ENCODE measurements around the gene CEBPZOS. TPM values are rescaled to one million over a fixed set of nuclear protein-coding genes. Genes with fewer than 3 reads are reported as not detected.

Gene CEBPZOS
- total RNA-seq, 1 donor from 2014 or later: 22.8 TPM

- no peak for DNase-seq (ENCODE audit: low spot score in 2 of 2)
Measured at GRCh38 chr2:37230581-37230980, 34.3 kb downstream of the CEBPZOS start.

DNA sequence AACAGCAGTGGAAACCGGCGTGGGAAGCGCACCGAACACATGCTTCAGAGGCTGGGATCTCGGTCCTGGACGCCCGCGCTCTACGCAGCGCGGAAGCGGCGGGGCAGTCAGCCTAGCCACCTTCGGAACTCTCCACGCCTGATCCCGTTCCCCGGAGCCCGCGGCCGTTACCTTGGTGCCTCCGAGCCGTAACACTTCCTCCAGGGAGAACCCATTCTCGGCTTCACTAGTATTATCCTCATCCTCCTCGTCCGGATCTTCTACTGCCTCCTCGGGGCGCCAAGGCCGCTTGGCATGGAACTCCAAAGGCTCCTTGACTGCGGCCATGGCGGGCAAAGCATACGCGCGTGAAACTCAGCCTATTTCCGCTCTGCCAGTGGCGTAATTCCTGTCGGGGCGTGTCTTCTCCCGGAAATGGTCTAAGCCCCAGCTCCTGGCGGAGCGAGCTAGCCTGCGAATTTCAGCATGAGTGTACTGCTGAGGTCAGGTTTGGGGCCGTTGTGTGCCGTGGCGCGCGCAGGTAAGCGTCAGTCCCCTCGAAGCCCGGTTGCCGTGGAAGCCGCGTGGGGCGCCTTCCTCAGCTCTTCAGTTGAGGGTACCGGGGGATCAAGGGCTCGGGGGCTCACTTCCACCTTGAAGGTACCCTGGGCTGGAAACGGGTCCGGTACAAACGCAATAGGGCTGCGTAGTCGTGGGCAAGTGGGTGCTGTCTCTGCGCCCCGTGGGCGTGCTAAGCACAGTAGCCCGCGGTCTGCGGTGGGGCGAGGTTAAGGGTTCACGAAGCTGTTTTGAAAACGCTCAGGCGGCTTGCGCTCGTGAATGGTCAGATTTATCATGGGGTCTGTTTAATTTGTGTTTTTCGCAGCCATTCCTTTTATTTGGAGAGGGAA lies 35.2 kb downstream of the CEBPZOS start, which contains the start of the genes CEBPZ and NDUFAF7:
Gene CEBPZ (minus strand): TSS at position 356 of the 890 bp plus-strand sequence. CDS start 29 bp downstream, at position 327.
Gene NDUFAF7 (plus strand): TSS at position 418 of the 890 bp plus-strand sequence. CDS start 48 bp downstream, at position 466.
- no peak for FAIRE-seq

More at GRCh38 chr2:37230581-37230980, 34.3 kb downstream of the CEBPZOS start:
- FAIRE-seq: no peak

DNA sequence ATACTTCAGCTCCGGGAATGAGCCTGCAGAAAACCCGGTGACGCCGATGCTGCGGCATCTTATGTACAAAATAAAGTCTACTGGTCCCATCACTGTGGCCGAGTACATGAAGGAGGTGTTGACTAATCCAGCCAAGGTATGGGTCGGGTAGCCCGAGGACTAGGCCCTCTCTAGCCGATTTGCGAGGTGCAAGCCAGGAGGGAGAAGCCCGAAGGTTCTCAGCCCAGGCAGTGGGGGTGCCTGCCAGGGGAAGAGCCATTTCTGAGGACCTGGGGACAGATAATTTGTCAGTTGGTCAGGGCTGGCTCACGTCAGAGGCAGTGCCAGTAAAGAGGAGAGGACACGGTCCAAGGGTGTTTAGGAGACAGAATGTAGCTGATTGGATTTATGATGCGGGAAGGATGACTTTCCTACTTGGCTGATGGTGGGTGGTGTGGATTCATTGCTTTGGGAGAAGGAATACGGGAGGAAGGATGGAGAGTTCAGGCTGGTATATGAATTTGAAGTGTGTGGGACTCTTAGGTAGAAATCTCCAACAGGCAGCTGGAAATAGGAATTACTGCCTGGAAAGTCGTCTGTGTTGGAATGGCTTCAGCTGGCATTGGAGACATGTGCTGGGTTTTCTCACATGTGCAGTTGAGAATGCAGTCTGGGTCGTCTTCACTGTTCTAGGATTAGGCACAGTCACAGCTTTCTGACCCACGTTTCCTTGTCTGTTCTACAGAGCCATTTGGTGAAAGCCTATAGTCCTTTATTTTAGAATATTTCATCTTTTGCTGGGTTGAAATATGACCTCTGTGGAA lies 36.0 kb downstream of the CEBPZOS start:
- FAIRE-seq (no peak), DNase-seq (ENCODE audit: low spot score in 2 of 2) (peak in 1 of 2 donors; percentile 29)

More for the DNA sequence above, 35.2 kb downstream of the CEBPZOS start, which contains the start of the genes CEBPZ and NDUFAF7:
- peak; percentile 64 to 92 for DNase-seq (ENCODE audit: low spot score in 2 of 2)

DNA sequence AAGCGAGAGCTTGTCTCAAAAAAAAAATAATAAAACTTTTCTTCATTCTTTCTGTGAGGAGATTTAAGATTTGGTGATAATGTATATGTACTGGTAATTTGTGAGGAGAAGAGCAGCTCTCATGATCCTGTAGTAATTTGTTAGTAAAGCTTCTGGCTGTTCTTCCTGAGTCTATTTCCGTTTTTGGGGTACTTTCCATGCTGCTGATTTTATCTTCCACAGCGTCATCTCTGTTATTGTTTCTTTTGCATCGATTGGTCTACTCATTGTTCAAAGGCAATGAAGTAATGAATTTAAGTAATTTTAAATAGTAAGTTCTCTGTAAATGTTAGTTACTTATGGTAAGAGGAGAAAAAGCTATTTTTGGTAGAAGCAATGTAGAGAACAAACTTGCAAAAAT lies 47.1 kb downstream of the CEBPZOS start:
- FAIRE-seq (no peak), DNase-seq (ENCODE audit: low spot score in 2 of 2) (no peak)

- FAIRE-seq: no peak
Measured at GRCh38 chr2:37244017-37244416, 47.7 kb downstream of the CEBPZOS start.

GRCh38 chr2:37244755-37245154 lies 48.5 kb downstream of the CEBPZOS start:
- FAIRE-seq: no peak

More at GRCh38 chr2:37244017-37244416, 47.7 kb downstream of the CEBPZOS start:
- DNase-seq (ENCODE audit: low spot score in 2 of 2): no peak

GRCh38 chr2:37246205-37246604 lies 49.9 kb downstream of the CEBPZOS start:
- no peak for DNase-seq (ENCODE audit: low spot score in 2 of 2)
- FAIRE-seq: no peak

More at GRCh38 chr2:37244755-37245154, 48.5 kb downstream of the CEBPZOS start:
- DNase-seq (ENCODE audit: low spot score in 2 of 2): no peak

- FAIRE-seq (no peak), DNase-seq (ENCODE audit: low spot score in 2 of 2) (no peak)
Measured at GRCh38 chr2:37250869-37251740, 54.8 kb downstream of the CEBPZOS start.

Other genes starting within 250 kb of the CEBPZOS start
- 24.1 TPM for gene STRN, start 230.0 kb upstream of the CEBPZOS start, total RNA-seq
- gene HEATR5B, start 112.1 kb upstream of the CEBPZOS start, total RNA-seq: 125 TPM
- 21.6 TPM for gene GPATCH11, start 112.0 kb upstream of the CEBPZOS start, total RNA-seq
- 50.1 TPM for gene EIF2AK2, start 39.5 kb upstream of the CEBPZOS start, total RNA-seq
- gene SULT6B1, start 7.8 kb upstream of the CEBPZOS start, total RNA-seq: not detected
- gene CEBPZ, start 35.1 kb downstream of the CEBPZOS start, total RNA-seq: 51.4 TPM
- gene NDUFAF7, start 35.2 kb downstream of the CEBPZOS start, total RNA-seq: 26.1 TPM
- gene PRKD3, start 128.3 kb downstream of the CEBPZOS start, total RNA-seq: 24.1 TPM
- 22.0 TPM for gene QPCT, start 148.1 kb downstream of the CEBPZOS start, total RNA-seq